ENCODE results near the gene ACYP2.

- no peak for TF ChIP-seq POLR2A (IDR thresholded peaks at IDR 0.05)
- TF ChIP-seq, protein P1, sequence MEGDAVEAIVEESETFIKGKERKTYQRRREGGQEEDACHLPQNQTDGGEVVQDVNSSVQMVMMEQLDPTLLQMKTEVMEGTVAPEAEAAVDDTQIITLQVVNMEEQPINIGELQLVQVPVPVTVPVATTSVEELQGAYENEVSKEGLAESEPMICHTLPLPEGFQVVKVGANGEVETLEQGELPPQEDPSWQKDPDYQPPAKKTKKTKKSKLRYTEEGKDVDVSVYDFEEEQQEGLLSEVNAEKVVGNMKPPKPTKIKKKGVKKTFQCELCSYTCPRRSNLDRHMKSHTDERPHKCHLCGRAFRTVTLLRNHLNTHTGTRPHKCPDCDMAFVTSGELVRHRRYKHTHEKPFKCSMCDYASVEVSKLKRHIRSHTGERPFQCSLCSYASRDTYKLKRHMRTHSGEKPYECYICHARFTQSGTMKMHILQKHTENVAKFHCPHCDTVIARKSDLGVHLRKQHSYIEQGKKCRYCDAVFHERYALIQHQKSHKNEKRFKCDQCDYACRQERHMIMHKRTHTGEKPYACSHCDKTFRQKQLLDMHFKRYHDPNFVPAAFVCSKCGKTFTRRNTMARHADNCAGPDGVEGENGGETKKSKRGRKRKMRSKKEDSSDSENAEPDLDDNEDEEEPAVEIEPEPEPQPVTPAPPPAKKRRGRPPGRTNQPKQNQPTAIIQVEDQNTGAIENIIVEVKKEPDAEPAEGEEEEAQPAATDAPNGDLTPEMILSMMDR (IDR thresholded peaks at IDR 0.05), result no peak
Measured at GRCh38 chr2:54109848-54110247, 5.6 kb upstream of the ACYP2 start.
